Suprapubic skin (tissue), 4 donors: ENCODE results near the gene CA9. TPM values are rescaled to one million over a fixed set of nuclear protein-coding genes. Genes with fewer than 3 reads are reported as not detected.

Experiments
- DNase-seq, 2 donors: peaks; one replicate each; pipeline ENCODE4 v3.0.0-alpha.2; 2019; ENCODE audit warnings: low spot score in 2 of 2
- H3K27ac ChIP-seq: fragments of 200-600 bp; sonication (generic); one replicate; pipeline ENCODE4 v1.5.1; 2019
- H3K27me3 ChIP-seq: fragments of 200-600 bp; sonication (generic); one replicate; pipeline ENCODE4 v1.5.1; 2019
- H3K36me3 ChIP-seq: fragments of 200-600 bp; sonication (generic); one replicate; pipeline ENCODE4 v1.5.1; 2019
- H3K4me1 ChIP-seq: fragments of 200-600 bp; sonication (generic); one replicate; pipeline ENCODE4 v1.5.1; 2019
- H3K4me3 ChIP-seq: fragments of 200-600 bp; sonication (generic); one replicate; pipeline ENCODE4 v1.5.1; 2019; ENCODE audit warnings: mild to moderate bottlenecking
- H3K9me3 ChIP-seq: fragments of 200-600 bp; sonication (generic); one replicate; pipeline ENCODE4 v1.5.1; 2019
- CTCF ChIP-seq, 2 donors: fragments of 200-600 bp in 1 of 2; fragments of 450-650 bp in 1 of 2; sonication (generic) in 1 of 2; IDR thresholded peaks; one replicate each; pipeline ENCODE4 v1.5.1; 2016 to 2019; ENCODE audit warnings: antibody characterized with exemption in 2 of 2, mild to moderate bottlenecking in 1 of 2, moderate library complexity in 1 of 2
- EP300 ChIP-seq: sonication (generic); formaldehyde crosslinking; IDR thresholded peaks from one replicate; pipeline ENCODE4 v1.6.1; 2017; ENCODE audit warnings: antibody characterized with exemption
- POLR2A ChIP-seq, 2 donors: fragments of 450-650 bp; IDR thresholded peaks; one replicate each; pipeline ENCODE4 v1.6.1; 2017; ENCODE audit warnings: antibody characterized with exemption in 2 of 2, mild to moderate bottlenecking in 2 of 2, moderate library complexity in 2 of 2
- POLR2AphosphoS5 ChIP-seq, 3 donors: sonication (generic); formaldehyde crosslinking; IDR thresholded peaks; one replicate each; pipeline ENCODE4 v1.6.1; 2017; ENCODE audit warnings: antibody characterized with exemption in 3 of 3
- WGBS: methylation state at CpG from one replicate; pipeline ENCODE4 v1.1.5; 2018; 5-methylcytosine and 5-hydroxymethylcytosine counted together
- total RNA-seq, 4 donors: library from RNA; depleted of rRNA; stranded (reverse); fragments of >200 nt; gene quantifications; one replicate each; pipeline ENCODE4 v1.1.0, GENCODE V29; 2016

The CA9 gene
- total RNA-seq, 4 donors from 2014 or later: 2.1 to 5.7 (median 2.8) TPM; not detected in 1

- Histone ChIP-seq H3K36me3 (peaks cover 96% of the 10 kb centered on the region), H3K4me3 (no peak overlapping the region), H3K4me1 (peaks cover 20% of the 10 kb centered on the region), H3K27me3 (no peaks in the 10 kb centered on the region), H3K9me3 (no peaks in the 10 kb centered on the region), H3K27ac (no peak overlapping the region)
- no peak for TF ChIP-seq EP300
- TF ChIP-seq POLR2A (IDR thresholded peaks at IDR 0.05): no peak
- no peak for TF ChIP-seq POLR2AphosphoS5 (IDR thresholded peaks at IDR 0.05)
- no peak for TF ChIP-seq CTCF (IDR thresholded peaks at IDR 0.05)
- no peak for DNase-seq
Observed at GRCh38 chr9:35700942-35701341, 27.2 kb downstream of the CA9 start.

DNA sequence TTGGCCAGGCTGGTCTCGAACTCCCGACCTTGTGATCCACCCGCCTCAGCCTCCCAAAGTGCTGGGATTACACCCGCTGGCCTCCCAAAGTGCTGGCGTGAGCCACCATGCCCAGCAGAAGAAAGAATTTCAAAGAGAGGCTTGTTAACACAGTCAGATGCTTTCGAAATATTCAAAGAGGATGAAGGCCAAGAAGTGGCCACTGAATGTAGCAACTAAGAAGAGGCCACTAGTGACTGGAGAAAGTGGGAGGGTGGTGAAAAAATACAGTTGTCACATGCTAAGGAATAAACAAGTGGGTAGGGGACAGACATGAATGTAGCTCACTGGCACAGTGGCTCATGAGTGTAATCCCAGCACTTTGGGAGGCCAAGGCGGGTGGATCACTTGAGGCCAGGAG lies 29.0 kb downstream of the CA9 start:
- peaks cover 3% of the 10 kb centered on the region for H3K4me1 ChIP-seq
- WGBS: over 99% methylated on average over 7 of the region's 7 CpGs
- H3K9me3 ChIP-seq: no peaks in the 10 kb centered on the region
- no peaks in the 10 kb centered on the region for H3K27me3 ChIP-seq
- TF ChIP-seq POLR2AphosphoS5 (IDR thresholded peaks at IDR 0.05) (no peak), CTCF (IDR thresholded peaks at IDR 0.05) (no peak), POLR2A (IDR thresholded peaks at IDR 0.05) (no peak), EP300 (no peak)
- H3K4me3 ChIP-seq: no peak overlapping the region
- peaks cover 100% of the 10 kb centered on the region for H3K36me3 ChIP-seq
- DNase-seq: no peak
- H3K27ac ChIP-seq: no peak overlapping the region

- no peak overlapping the region for H3K27ac ChIP-seq
- H3K4me3 ChIP-seq: no peak overlapping the region
- no peak for DNase-seq
- no peaks in the 10 kb centered on the region for H3K9me3 ChIP-seq
- no peaks in the 10 kb centered on the region for H3K27me3 ChIP-seq
- WGBS: 93% methylated on average over 21 of the region's 26 CpGs
- H3K4me1 ChIP-seq: no peaks in the 10 kb centered on the region
- peaks cover 100% of the 10 kb centered on the region for H3K36me3 ChIP-seq
- TF ChIP-seq POLR2AphosphoS5 (IDR thresholded peaks at IDR 0.05): no peak
- no peak for TF ChIP-seq CTCF (IDR thresholded peaks at IDR 0.05)
- TF ChIP-seq POLR2A (IDR thresholded peaks at IDR 0.05): no peak
- no peak for TF ChIP-seq EP300
Observed at GRCh38 chr9:35703906-35704672, 30.4 kb downstream of the CA9 start.

DNA sequence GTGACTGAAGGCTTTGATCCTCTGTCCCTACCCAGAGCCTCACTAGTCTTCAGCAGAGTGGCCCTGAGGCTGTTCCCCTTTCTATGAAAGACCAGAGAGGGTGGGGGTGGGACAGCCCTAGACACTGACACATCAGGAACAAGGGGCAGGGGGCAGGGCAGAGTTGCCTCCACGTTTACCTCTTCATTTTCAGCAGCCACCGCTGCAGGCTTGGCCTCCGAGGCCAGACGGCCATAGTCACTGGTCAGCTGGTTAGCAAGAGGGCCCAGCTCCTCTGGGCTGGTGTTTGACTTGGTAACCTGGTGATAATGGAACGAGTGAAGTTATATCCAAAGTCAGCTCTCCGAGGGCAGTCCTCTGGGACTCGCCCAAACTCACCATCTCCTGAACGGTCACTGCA lies 31.6 kb downstream of the CA9 start:
- TF ChIP-seq POLR2AphosphoS5 (IDR thresholded peaks at IDR 0.05) (no peak), EP300 (no peak), CTCF (IDR thresholded peaks at IDR 0.05) (no peak), POLR2A (IDR thresholded peaks at IDR 0.05) (no peak)
- no peak for DNase-seq
- H3K4me3 ChIP-seq: no peak overlapping the region
- H3K27ac ChIP-seq: no peak overlapping the region
- H3K4me1 ChIP-seq: no peaks in the 10 kb centered on the region
- 89% methylated on average over 8 of the region's 8 CpGs for WGBS
- H3K9me3 ChIP-seq: no peaks in the 10 kb centered on the region
- H3K27me3 ChIP-seq: no peaks in the 10 kb centered on the region
- H3K36me3 ChIP-seq: peaks cover 98% of the 10 kb centered on the region

DNA sequence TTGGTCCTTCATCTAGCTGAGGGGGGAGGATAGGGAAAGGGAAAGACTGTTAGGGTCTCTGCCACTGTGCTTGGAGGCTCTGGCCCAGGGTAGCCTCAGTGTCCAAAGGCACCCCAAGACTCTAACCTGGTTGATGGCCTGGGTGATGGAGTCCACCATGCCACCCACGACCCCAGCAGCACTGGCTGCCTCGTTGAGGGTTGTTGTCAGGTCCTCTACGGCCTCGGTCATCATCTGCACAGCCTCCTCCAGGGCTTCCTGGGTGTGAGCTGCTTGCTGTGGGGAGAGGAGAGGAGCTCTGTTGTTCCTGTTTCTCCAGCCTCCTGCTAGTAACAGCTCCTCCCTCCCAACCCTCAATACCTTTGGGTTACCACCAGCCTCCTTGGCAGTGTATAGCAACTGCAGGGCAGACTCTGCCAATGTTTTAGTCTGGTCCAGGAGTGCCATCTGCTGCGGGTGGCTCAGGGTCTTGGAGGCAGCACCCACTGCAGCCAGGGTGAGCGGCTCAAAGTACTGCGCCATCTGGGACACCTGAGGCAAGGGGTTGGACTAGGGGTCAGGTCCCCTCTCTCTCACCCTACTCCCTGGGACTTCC lies 32.2 kb downstream of the CA9 start:
- 80% methylated on average over 4 of the region's 7 CpGs for WGBS
- DNase-seq: no peak
- Histone ChIP-seq H3K4me3 (no peak overlapping the region), H3K27ac (no peak overlapping the region), H3K9me3 (no peaks in the 10 kb centered on the region), H3K4me1 (no peaks in the 10 kb centered on the region), H3K27me3 (no peaks in the 10 kb centered on the region), H3K36me3 (peaks cover 98% of the 10 kb centered on the region)
- no peak for TF ChIP-seq POLR2A (IDR thresholded peaks at IDR 0.05)
- no peak for TF ChIP-seq EP300
- no peak for TF ChIP-seq CTCF (IDR thresholded peaks at IDR 0.05)
- no peak for TF ChIP-seq POLR2AphosphoS5 (IDR thresholded peaks at IDR 0.05)
